KMS-11 (cell line): Measurements from ENCODE around the gene SLC35D3.
"Not testable (repeated sequence)": the region's sequence is repeated elsewhere in the genome, so short reads cannot be mapped to it uniquely, and the experiment has no call there.

ENCODE experiments used
- H2AFZ ChIP-seq: fragments of 200-600 bp; sonication (generic); 2 replicates; pipeline ENCODE4 v1.6.1; 2016; ENCODE audit warnings: antibody characterized with exemption, mixed run types, low read depth
- H3K27ac ChIP-seq: fragments of 200-600 bp; sonication (generic); 2 replicates; pipeline ENCODE4 v1.6.1; 2016; ENCODE audit warnings: mild to moderate bottlenecking, mixed run types
- H3K27me3 ChIP-seq: fragments of 200-600 bp; sonication (generic); 2 replicates; pipeline ENCODE4 v1.6.1; 2017; ENCODE audit warnings: mild to moderate bottlenecking, low read depth, mixed run types, moderate library complexity; ENCODE audit not compliant: insufficient read depth
- H3K36me3 ChIP-seq: fragments of 200-600 bp; sonication (generic); 2 replicates; pipeline ENCODE4 v1.6.1; 2017; ENCODE audit warnings: mild to moderate bottlenecking, mixed run types; ENCODE audit not compliant: insufficient read depth
- H3K4me1 ChIP-seq: fragments of 200-600 bp; sonication (generic); 2 replicates; pipeline ENCODE4 v1.6.1; 2016; ENCODE audit warnings: mild to moderate bottlenecking, low read depth, mixed run types; ENCODE audit not compliant: poor library complexity, severe bottlenecking
- H3K4me2 ChIP-seq: fragments of 200-600 bp; sonication (generic); 2 replicates; pipeline ENCODE4 v1.7.0; 2016; ENCODE audit warnings: mild to moderate bottlenecking, mixed run types
- H3K4me3 ChIP-seq: fragments of 200-600 bp; sonication (generic); IDR thresholded peaks from 2 replicates; pipeline ENCODE4 v1.6.1; 2017; ENCODE audit warnings: low read depth, low read length, mixed read lengths; ENCODE audit not compliant: insufficient read depth
- H3K79me2 ChIP-seq: fragments of 200-600 bp; sonication (generic); 2 replicates; pipeline ENCODE4 v1.6.1; 2016; ENCODE audit warnings: low read depth, mixed run types; ENCODE audit not compliant: insufficient read depth
- H3K9ac ChIP-seq: fragments of 200-600 bp; sonication (generic); 2 replicates; pipeline ENCODE4 v1.6.1; 2016; ENCODE audit warnings: mild to moderate bottlenecking, mixed run types
- H4K20me1 ChIP-seq: fragments of 200-600 bp; sonication (generic); 2 replicates; pipeline ENCODE4 v1.6.1; 2016; ENCODE audit warnings: mild to moderate bottlenecking, mixed run types; ENCODE audit not compliant: insufficient read depth
- TF ChIP-seq, protein P1 (sequence below): fragments of 200-600 bp; sonication (generic); conservative IDR thresholded peaks from 2 replicates; pipeline ENCODE4 v1.6.1; 2017; ENCODE audit warnings: low read depth, mild to moderate bottlenecking, antibody characterized with exemption, low read length, moderate library complexity, mixed read lengths

The SLC35D3 gene

DNA sequence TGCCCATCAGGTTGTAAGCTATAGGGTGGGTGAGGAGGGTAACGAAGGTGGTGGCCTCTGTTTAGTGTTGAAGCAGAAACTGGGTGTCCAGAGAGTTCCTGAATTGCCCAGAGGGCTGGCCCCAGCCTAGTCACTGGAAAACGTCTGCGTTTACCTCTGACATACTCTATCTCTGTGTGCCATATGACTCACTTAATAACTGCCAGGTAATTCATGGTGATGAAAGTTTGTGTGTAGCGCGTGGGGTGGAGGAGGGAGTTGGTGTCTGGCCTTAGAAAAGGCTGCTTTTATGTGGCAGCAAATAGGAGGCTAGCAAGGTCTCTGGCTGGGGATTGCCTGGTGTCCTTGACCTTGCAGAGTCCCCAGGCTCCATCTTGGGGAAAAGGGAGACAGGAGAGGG, 47.3 kb downstream of the SLC35D3 start:
- H3K4me3 ChIP-seq: no peak overlapping the region
- H3K4me1 ChIP-seq: no peaks in the 10 kb centered on the region
- no peak overlapping the region for H3K9ac ChIP-seq
- TF ChIP-seq, protein P1, sequence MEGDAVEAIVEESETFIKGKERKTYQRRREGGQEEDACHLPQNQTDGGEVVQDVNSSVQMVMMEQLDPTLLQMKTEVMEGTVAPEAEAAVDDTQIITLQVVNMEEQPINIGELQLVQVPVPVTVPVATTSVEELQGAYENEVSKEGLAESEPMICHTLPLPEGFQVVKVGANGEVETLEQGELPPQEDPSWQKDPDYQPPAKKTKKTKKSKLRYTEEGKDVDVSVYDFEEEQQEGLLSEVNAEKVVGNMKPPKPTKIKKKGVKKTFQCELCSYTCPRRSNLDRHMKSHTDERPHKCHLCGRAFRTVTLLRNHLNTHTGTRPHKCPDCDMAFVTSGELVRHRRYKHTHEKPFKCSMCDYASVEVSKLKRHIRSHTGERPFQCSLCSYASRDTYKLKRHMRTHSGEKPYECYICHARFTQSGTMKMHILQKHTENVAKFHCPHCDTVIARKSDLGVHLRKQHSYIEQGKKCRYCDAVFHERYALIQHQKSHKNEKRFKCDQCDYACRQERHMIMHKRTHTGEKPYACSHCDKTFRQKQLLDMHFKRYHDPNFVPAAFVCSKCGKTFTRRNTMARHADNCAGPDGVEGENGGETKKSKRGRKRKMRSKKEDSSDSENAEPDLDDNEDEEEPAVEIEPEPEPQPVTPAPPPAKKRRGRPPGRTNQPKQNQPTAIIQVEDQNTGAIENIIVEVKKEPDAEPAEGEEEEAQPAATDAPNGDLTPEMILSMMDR: no peak
- no peaks in the 10 kb centered on the region for H3K27me3 ChIP-seq
- H2AFZ ChIP-seq: no peak overlapping the region
- H3K4me2 ChIP-seq: no peak overlapping the region
- H3K79me2 ChIP-seq: no peaks in the 10 kb centered on the region
- H3K27ac ChIP-seq: no peak overlapping the region
- no peaks in the 10 kb centered on the region for H3K36me3 ChIP-seq
- no peaks in the 10 kb centered on the region for H4K20me1 ChIP-seq

DNA sequence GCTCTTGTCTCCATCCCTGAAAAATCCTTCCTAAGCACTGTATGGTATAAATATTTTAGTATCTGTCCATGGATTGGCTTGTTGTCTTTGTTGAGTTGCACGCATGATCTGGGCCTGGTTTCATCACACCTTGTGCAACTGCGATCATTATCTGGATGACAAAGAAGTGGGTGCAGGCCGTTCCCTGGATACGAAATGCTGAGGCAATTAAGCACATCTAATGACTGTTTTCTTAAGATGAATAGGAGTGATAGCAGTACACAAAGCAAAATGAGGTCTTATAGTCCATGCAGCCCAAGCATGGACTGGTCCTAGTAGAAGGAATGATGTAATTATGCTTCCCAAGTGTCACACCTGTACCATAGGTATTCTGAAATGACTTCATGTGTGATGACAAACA, 47.8 kb downstream of the SLC35D3 start:
- Histone ChIP-seq H4K20me1 (no peaks in the 10 kb centered on the region), H3K9ac (no peak overlapping the region), H3K27me3 (no peaks in the 10 kb centered on the region), H3K79me2 (no peaks in the 10 kb centered on the region), H3K4me3 (no peak overlapping the region), H3K4me2 (no peak overlapping the region), H3K27ac (no peak overlapping the region), H3K36me3 (no peaks in the 10 kb centered on the region), H3K4me1 (no peaks in the 10 kb centered on the region), H2AFZ (no peak overlapping the region)
- TF ChIP-seq, protein P1: no peak

DNA sequence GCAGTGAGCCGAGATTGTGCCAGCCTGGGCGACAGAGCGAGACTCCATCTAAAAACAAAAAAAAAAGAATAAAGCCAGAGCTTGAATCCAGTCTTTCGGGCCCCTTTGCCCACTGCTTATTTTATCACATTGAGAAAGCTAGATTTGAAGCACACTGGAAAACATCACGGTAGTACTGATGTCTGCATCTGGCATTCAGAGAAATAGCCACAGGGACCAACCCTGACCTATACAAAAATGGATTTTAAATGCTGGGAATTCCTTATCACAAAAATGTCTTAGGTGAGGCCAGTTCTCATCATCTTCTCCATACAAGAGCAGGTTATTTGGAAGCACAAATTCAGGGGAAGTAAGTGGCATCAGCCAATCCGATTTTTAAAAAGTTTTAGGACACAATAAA, 49.5 kb downstream of the SLC35D3 start:
- Histone ChIP-seq H3K36me3 (no peaks in the 10 kb centered on the region), H4K20me1 (no peaks in the 10 kb centered on the region), H3K4me1 (no peaks in the 10 kb centered on the region), H3K9ac (no peak overlapping the region), H3K27ac (no peak overlapping the region), H2AFZ (no peak overlapping the region), H3K4me3 (no peak overlapping the region), H3K4me2 (no peak overlapping the region), H3K27me3 (no peaks in the 10 kb centered on the region), H3K79me2 (no peaks in the 10 kb centered on the region)
- TF ChIP-seq, protein P1: no peak

DNA sequence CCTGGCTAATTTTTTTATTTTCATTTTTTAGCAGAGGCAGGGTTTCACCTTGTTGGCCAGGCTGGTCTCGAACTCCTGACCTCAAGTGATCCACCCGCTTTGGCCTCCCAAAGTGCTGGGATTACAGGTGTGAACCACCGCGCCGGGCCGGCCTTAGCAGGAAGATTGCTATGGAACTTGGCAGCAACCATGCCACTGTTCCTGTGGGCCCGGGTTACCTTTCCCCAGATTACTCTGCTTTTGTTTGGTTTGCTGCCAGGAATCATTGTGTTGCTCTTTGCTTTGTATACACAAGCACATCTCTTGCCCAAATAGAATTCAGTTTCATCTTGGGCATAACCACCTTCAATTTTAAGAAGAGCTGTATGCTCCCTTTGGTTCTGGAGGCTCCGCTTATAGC, 51.7 kb downstream of the SLC35D3 start:
- not testable (repeated sequence) for H2AFZ ChIP-seq, H3K79me2 ChIP-seq, H3K36me3 ChIP-seq, H3K27me3 ChIP-seq, H3K4me2 ChIP-seq, H3K27ac ChIP-seq, H3K9ac ChIP-seq, H3K4me1 ChIP-seq, H4K20me1 ChIP-seq, H3K4me3 ChIP-seq
